Measurements from ENCODE around the gene NT5DC3. TPM values are rescaled to one million over a fixed set of nuclear protein-coding genes. Genes with fewer than 3 reads are reported as not detected.
"Not testable (repeated sequence)": the region's sequence is repeated elsewhere in the genome, so short reads cannot be mapped to it uniquely, and the experiment has no call there.

NT5DC3 gene
- total RNA-seq, 3 donors from 2014 or later = 3.8 to 19.9 (median 12.5) TPM

DNA sequence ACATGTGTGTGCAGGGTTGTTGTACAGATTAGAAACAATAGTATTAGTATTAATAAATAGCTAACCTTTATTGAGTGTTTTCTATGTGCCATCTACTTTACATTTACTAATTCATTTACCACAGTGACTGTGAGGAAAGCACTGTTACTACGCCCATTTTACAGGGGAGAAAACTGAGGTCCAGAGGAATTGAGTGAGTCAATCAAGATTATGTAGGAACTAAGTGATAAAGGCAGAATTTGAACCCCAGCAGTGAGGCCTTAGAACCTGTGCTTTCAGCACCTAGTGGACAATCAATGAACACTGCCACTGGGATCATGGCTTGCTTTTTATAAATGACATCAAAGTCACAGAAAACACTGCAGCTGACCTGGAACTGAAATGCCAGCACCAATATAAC is 28.2 kb downstream of the NT5DC3 start:
- Histone ChIP-seq H3K27ac (no peak overlapping the region), H3K4me3 (no peak overlapping the region), H3K27me3 (no peaks in the 10 kb centered on the region), H3K36me3 (no peaks in the 10 kb centered on the region), H3K4me1 (no peaks in the 10 kb centered on the region), H3K9me3 (no peaks in the 10 kb centered on the region)
- DNase-seq (ENCODE audit: low spot score in 2 of 2) = no peak
- intact Hi-C loops (cut with DNase I; ENCODE audit: low total_unique reads) = no loop called here
- TF ChIP-seq POLR2A (IDR thresholded peaks at IDR 0.05) = no peak
- TF ChIP-seq, protein P1, sequence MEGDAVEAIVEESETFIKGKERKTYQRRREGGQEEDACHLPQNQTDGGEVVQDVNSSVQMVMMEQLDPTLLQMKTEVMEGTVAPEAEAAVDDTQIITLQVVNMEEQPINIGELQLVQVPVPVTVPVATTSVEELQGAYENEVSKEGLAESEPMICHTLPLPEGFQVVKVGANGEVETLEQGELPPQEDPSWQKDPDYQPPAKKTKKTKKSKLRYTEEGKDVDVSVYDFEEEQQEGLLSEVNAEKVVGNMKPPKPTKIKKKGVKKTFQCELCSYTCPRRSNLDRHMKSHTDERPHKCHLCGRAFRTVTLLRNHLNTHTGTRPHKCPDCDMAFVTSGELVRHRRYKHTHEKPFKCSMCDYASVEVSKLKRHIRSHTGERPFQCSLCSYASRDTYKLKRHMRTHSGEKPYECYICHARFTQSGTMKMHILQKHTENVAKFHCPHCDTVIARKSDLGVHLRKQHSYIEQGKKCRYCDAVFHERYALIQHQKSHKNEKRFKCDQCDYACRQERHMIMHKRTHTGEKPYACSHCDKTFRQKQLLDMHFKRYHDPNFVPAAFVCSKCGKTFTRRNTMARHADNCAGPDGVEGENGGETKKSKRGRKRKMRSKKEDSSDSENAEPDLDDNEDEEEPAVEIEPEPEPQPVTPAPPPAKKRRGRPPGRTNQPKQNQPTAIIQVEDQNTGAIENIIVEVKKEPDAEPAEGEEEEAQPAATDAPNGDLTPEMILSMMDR (IDR thresholded peaks at IDR 0.05) = no peak
- no peak for TF ChIP-seq POLR2AphosphoS5 (IDR thresholded peaks at IDR 0.05)

DNA sequence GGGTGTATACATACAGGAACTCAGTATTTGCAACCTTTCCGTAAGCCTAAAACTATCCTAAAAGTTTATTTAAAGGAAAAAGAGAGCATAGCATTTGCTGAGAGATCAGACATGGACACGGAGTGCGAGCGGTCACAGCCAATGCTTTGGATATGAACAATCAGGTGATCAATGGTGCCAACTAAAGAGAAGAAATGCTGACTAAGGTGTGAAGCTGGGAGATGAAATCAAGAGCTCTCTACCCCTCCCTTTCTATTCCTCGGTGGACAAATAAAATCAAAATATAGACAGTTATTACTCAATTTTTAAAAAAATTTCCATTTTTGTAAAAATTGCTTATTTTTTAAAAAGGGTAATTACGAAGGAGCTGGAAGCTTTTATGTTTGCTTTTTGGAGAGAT is 29.2 kb downstream of the NT5DC3 start:
- intact Hi-C loops (cut with DNase I; ENCODE audit: low total_unique reads) = no loop called here
- TF ChIP-seq POLR2AphosphoS5 (IDR thresholded peaks at IDR 0.05) (no peak), POLR2A (IDR thresholded peaks at IDR 0.05) (no peak)
- TF ChIP-seq, protein P1 (IDR thresholded peaks at IDR 0.05) = no peak
- Histone ChIP-seq H3K27me3 (no peaks in the 10 kb centered on the region), H3K9me3 (no peaks in the 10 kb centered on the region), H3K4me1 (no peaks in the 10 kb centered on the region), H3K27ac (no peak overlapping the region), H3K4me3 (no peak overlapping the region), H3K36me3 (no peaks in the 10 kb centered on the region)
- DNase-seq (ENCODE audit: low spot score in 2 of 2) = no peak

DNA sequence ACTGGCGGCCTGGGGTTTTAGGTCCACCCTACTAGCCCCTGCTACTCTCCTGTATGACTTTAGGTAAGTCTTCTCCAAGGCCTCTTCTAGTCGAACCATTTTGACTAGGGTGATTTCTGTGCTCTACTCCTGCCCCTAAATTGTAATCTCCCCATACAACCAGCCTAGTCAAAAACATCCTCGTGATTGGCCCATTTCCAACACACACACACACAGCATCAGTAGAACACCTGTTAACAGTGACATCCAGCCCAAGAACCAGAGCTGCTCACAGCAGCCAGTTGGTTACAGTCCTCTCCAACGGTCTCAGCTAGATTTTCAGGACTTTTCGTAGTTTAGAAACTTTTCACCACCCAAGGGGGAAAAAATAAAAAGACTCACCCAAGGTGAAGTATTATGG is 30.9 kb downstream of the NT5DC3 start:
- no peak for DNase-seq (ENCODE audit: low spot score in 2 of 2)
- H3K4me3 ChIP-seq = no peak overlapping the region
- H3K27ac ChIP-seq = no peak overlapping the region
- TF ChIP-seq, protein P1 (IDR thresholded peaks at IDR 0.05) = no peak
- TF ChIP-seq POLR2A (IDR thresholded peaks at IDR 0.05) = no peak
- no peak for TF ChIP-seq POLR2AphosphoS5 (IDR thresholded peaks at IDR 0.05)
- no peaks in the 10 kb centered on the region for H3K4me1 ChIP-seq
- H3K36me3 ChIP-seq = no peaks in the 10 kb centered on the region
- intact Hi-C loops (cut with DNase I; ENCODE audit: low total_unique reads) = no loop called here
- H3K9me3 ChIP-seq = no peaks in the 10 kb centered on the region
- H3K27me3 ChIP-seq = no peaks in the 10 kb centered on the region

DNA sequence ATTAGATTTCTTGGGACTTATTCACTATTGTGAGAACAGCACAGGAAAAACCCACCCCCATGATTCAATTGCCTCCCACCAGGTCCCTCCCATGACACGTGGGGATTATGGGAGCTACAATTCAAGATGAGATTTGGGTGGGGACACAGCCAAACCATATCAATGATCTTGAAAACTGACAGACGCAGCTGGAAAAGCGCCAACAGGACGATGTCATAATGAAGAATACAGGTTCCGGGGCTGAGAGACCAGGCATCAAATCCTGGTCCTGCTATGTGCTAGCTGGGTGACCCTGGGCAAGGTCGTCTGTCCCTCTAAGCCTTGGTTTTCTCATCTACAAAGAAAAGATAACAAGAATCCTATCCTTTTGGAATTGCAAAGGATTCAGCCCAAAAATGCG is 31.4 kb downstream of the NT5DC3 start:
- H3K27me3 ChIP-seq; intact Hi-C loops (cut with DNase I; ENCODE audit: low total_unique reads); H3K9me3 ChIP-seq; H3K27ac ChIP-seq; DNase-seq (ENCODE audit: low spot score in 2 of 2); H3K4me3 ChIP-seq; H3K4me1 ChIP-seq; H3K36me3 ChIP-seq: not testable (repeated sequence)

DNA sequence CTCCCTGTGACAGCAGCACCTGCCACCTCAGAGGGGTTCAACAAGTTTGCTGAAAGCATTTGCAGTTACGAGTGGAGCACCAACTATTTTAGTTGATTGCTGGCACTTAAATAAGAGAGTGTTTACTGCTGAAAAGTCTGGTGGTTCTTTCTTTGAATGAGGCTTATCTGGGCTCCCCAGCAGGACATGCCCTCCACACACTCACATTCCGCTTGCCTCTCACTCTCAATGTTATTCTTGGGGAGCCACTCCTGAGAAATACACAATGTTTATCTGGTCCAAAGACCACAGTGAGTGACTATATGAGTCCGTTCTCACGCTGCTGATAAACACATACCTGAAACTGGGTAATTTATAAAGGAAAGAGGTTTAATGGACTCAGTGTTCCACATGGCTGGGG is 31.9 kb downstream of the NT5DC3 start:
- no peak for DNase-seq (ENCODE audit: low spot score in 2 of 2)
- no peaks in the 10 kb centered on the region for H3K36me3 ChIP-seq
- H3K4me1 ChIP-seq = no peaks in the 10 kb centered on the region
- H3K9me3 ChIP-seq = no peaks in the 10 kb centered on the region
- H3K27ac ChIP-seq = no peak overlapping the region
- H3K27me3 ChIP-seq = no peaks in the 10 kb centered on the region
- intact Hi-C loops (cut with DNase I; ENCODE audit: low total_unique reads) = no loop called here
- TF ChIP-seq POLR2AphosphoS5 (IDR thresholded peaks at IDR 0.05) (no peak), POLR2A (IDR thresholded peaks at IDR 0.05) (no peak)
- TF ChIP-seq, protein P1 (IDR thresholded peaks at IDR 0.05) = no peak
- H3K4me3 ChIP-seq = no peak overlapping the region

DNA sequence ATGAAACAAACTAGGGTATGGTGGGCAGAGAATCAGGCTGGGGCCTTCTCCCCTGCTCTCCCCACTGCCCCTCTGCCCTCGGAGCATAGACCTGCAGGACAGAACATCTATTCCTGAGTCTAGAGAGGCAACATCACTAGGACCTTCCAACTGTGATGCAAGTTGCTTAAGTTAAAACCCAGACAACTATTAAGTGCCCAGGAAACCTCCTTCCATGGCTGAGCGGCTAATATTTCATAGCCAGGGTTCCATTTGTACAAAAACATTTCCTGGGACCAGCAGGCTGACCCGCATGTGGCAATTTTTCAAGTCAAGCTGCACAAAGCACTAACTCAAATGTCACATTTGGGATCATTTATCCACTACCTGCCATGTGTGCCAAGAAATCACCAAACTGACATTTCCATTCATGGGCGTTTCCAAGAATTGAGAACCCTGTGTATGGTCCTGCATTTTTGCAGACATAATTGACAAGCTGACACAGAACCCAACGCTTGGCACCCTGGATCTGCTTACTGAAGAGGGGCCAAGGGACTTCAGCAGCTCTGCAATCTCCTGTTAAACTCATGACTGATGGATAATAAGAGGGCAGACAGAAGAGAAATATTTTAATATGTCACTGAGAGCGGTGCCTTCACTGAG is 32.7 kb downstream of the NT5DC3 start:
- DNase-seq (ENCODE audit: low spot score in 2 of 2) = no peak
- H3K4me3 ChIP-seq = no peak overlapping the region
- H3K36me3 ChIP-seq = no peaks in the 10 kb centered on the region
- no peak overlapping the region for H3K27ac ChIP-seq
- TF ChIP-seq, protein P1 (IDR thresholded peaks at IDR 0.05) = no peak
- TF ChIP-seq POLR2A (IDR thresholded peaks at IDR 0.05) = no peak
- no peak for TF ChIP-seq POLR2AphosphoS5 (IDR thresholded peaks at IDR 0.05)
- H3K27me3 ChIP-seq = no peaks in the 10 kb centered on the region
- intact Hi-C loops (cut with DNase I; ENCODE audit: low total_unique reads) = no loop called here
- no peaks in the 10 kb centered on the region for H3K4me1 ChIP-seq
- no peaks in the 10 kb centered on the region for H3K9me3 ChIP-seq

Measured in breast epithelium (tissue), 4 donors.